Sigmoid colon (tissue), 4 donors: ENCODE measurements around the gene MVB12B.

ENCODE experiments used
- CTCF ChIP-seq, 4 experiments: fragments of 450-650 bp in 3 of 4; fragments of 200-600 bp in 1 of 4; IDR thresholded peaks; one replicate each; pipeline ENCODE4 v1.5.1; 2016 to 2019; ENCODE audit warnings: antibody characterized with exemption in 4 of 4, mild to moderate bottlenecking in 3 of 4, moderate library complexity in 2 of 4
- POLR2AphosphoS5 ChIP-seq, 4 donors: sonication (generic); formaldehyde crosslinking; IDR thresholded peaks; one replicate each; pipeline ENCODE4 v1.6.1; 2017; ENCODE audit warnings: antibody characterized with exemption in 4 of 4

GRCh38 chr9:126329476-126330275, 3.0 kb downstream of the MVB12B start:
- TF ChIP-seq POLR2AphosphoS5 (IDR thresholded peaks at IDR 0.05) = no peak
- no peak for TF ChIP-seq CTCF (IDR thresholded peaks at IDR 0.05)
